ENCODE results near the gene SLC35F3.

Gene SLC35F3

DNA sequence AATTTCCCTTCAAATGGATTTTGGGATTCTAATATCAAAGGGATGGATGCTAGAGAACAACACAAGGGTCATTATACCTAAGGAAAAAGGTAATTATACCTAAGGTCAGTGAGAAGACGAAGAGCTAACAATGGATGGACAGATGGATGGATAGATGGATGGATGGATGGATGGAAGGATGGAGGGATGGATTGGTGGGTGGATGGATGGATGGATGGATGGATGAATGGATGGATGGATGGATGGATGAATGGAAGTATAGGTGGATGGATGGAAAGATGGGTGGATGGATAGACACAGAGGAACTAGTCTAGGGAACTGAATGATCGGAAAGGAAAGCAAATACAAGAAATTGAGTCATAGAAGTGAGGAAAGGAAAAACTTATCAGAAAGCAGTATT lies 34.0 kb downstream of the SLC35F3 start:
- Mint-ChIP-seq H3K27ac (no peak overlapping the region), H3K36me3 (no peaks in the 10 kb centered on the region), H3K4me1 (ENCODE audit: low read depth) (no peaks in the 10 kb centered on the region), H3K9me3 (ENCODE audit: low read depth) (no peaks in the 10 kb centered on the region), H3K4me3 (no peak overlapping the region), H3K27me3 (peaks cover 4% of the 10 kb centered on the region)

DNA sequence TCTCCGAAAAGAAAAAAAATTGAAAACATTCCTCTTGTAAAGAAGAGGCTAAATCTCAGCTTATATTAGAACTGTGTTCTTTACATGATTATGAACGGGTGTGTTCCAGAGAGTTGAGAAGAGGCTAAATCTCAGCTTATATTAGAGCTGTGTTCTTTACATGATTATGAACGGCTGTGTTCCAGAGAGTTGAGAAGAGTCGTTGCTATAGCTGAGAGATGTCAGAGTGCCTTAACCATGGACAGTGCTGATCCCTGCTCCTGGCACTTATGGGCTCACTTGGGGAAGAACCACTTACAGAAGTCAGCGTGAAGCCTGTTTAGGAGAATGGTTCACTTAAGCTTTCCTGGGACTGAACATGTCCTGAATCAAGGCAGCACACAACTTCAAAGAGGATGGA lies 35.0 kb downstream of the SLC35F3 start:
- Mint-ChIP-seq H3K9me3 (ENCODE audit: low read depth) (no peaks in the 10 kb centered on the region), H3K4me1 (ENCODE audit: low read depth) (no peaks in the 10 kb centered on the region), H3K27ac (no peak overlapping the region), H3K36me3 (no peaks in the 10 kb centered on the region), H3K4me3 (no peak overlapping the region), H3K27me3 (peaks cover 4% of the 10 kb centered on the region)

DNA sequence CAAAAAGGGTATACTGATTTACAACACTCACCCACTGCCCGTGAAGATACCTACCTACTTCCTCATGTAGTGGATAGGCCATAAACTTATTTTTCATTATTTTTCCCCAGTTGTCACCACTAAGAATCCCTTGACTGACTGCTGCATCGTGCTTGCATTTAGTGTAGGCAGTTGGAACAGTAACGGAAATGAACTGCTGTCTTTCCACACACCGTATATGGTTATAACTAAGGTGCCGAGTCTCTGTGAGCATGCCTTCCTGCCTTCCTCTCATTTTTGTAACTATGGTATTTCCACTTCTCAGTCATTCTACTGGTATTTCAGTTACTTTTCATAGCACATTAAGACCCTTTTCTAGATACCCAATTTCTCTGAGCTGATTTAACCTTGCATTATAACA lies 36.4 kb downstream of the SLC35F3 start:
- H3K27me3 Mint-ChIP-seq, result peaks cover 7% of the 10 kb centered on the region
- no peaks in the 10 kb centered on the region for H3K36me3 Mint-ChIP-seq
- no peak overlapping the region for H3K27ac Mint-ChIP-seq
- no peaks in the 10 kb centered on the region for H3K9me3 Mint-ChIP-seq (ENCODE audit: low read depth)
- H3K4me3 Mint-ChIP-seq, result no peak overlapping the region
- no peaks in the 10 kb centered on the region for H3K4me1 Mint-ChIP-seq (ENCODE audit: low read depth)

DNA sequence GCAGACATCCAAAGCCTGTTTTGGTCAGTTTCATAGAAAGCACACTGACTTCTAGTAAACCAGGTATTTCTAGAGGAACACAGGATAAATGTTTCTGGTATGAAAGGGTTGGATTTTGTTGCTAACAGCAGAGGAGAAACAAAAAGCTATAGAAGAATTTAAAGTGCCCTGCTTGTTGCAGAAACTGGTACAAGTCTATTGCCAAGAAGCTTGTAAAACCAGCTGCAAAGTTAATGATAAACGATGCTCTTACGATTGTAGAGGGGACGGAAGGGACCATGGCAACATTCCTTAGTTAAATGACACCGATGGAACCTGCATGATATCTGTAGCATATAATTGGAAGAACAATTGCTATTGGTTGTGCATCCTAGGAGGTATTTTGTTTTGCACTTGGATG lies 40.1 kb downstream of the SLC35F3 start:
- Mint-ChIP-seq H3K4me1 (ENCODE audit: low read depth) (no peaks in the 10 kb centered on the region), H3K27me3 (peaks cover 9% of the 10 kb centered on the region), H3K4me3 (no peak overlapping the region), H3K36me3 (no peaks in the 10 kb centered on the region), H3K9me3 (ENCODE audit: low read depth) (peaks cover 5% of the 10 kb centered on the region), H3K27ac (no peak overlapping the region)

DNA sequence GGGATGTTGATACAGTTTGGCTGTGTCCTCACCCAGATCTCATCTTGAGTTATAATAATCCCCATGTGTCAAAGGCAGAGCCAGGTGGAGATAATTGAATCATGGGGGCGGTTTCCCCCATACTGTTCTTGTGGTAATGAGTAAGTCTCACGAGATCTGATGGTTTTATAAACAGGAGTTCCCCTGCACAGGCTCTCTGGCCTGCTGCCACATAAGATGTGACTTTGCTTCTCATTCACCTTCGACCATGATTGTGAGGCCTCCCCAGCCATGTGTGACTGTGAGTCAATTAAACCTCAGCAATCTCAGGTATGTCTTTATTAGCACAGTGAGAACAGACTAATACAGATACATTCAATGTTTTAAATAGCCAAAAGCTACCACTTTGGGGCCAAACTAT lies 41.1 kb downstream of the SLC35F3 start:
- H3K27ac Mint-ChIP-seq, result no peak overlapping the region
- H3K36me3 Mint-ChIP-seq, result no peaks in the 10 kb centered on the region
- peaks cover 9% of the 10 kb centered on the region for H3K27me3 Mint-ChIP-seq
- H3K4me1 Mint-ChIP-seq (ENCODE audit: low read depth), result no peaks in the 10 kb centered on the region
- no peak overlapping the region for H3K4me3 Mint-ChIP-seq
- H3K9me3 Mint-ChIP-seq (ENCODE audit: low read depth), result peaks cover 5% of the 10 kb centered on the region

DNA sequence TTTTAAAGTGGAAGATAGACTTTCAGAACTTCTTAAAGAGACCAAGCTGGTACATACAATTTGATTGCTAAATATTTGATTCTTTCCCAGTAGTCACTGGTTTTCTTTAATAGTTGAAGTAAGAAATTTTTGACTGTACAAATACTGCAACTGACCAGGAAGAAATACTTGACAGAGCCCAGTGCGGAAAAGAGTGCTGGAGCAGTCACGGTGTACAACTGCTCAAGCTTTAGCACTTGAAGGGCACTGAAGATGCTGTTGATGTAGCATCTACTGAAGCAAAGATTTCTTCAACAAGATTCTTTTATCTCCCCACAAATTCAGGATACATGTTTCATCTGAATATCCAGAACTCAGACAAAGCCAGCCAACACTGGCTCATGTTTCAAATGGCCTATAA lies 41.5 kb downstream of the SLC35F3 start:
- H3K4me1 Mint-ChIP-seq (ENCODE audit: low read depth), result no peaks in the 10 kb centered on the region
- no peak overlapping the region for H3K27ac Mint-ChIP-seq
- peaks cover 5% of the 10 kb centered on the region for H3K9me3 Mint-ChIP-seq (ENCODE audit: low read depth)
- H3K36me3 Mint-ChIP-seq, result no peaks in the 10 kb centered on the region
- H3K4me3 Mint-ChIP-seq, result no peak overlapping the region
- peaks cover 10% of the 10 kb centered on the region for H3K27me3 Mint-ChIP-seq

- H3K36me3 Mint-ChIP-seq, result no peaks in the 10 kb centered on the region
- H3K9me3 Mint-ChIP-seq (ENCODE audit: low read depth), result peaks cover 9% of the 10 kb centered on the region
- H3K4me3 Mint-ChIP-seq, result no peak overlapping the region
- H3K27ac Mint-ChIP-seq, result no peak overlapping the region
- H3K27me3 Mint-ChIP-seq, result peaks cover 10% of the 10 kb centered on the region
- no peaks in the 10 kb centered on the region for H3K4me1 Mint-ChIP-seq (ENCODE audit: low read depth)
These were observed 42.2 kb downstream of the SLC35F3 start for GRCh38 chr1:233946724-233947123.

- Mint-ChIP-seq H3K4me3 (no peak overlapping the region), H3K36me3 (no peaks in the 10 kb centered on the region), H3K27me3 (peaks cover 7% of the 10 kb centered on the region), H3K4me1 (ENCODE audit: low read depth) (no peaks in the 10 kb centered on the region), H3K9me3 (ENCODE audit: low read depth) (peaks cover 14% of the 10 kb centered on the region), H3K27ac (no peak overlapping the region)
These were observed 47.3 kb downstream of the SLC35F3 start for GRCh38 chr1:233951804-233952203.

GRCh38 chr1:233957691-233958090 lies 53.2 kb downstream of the SLC35F3 start:
- no peak overlapping the region for H3K4me3 Mint-ChIP-seq
- H3K4me1 Mint-ChIP-seq (ENCODE audit: low read depth), result no peaks in the 10 kb centered on the region
- no peak overlapping the region for H3K27ac Mint-ChIP-seq
- no peaks in the 10 kb centered on the region for H3K36me3 Mint-ChIP-seq
- peaks cover 6% of the 10 kb centered on the region for H3K27me3 Mint-ChIP-seq
- H3K9me3 Mint-ChIP-seq (ENCODE audit: low read depth), result no peaks in the 10 kb centered on the region

DNA sequence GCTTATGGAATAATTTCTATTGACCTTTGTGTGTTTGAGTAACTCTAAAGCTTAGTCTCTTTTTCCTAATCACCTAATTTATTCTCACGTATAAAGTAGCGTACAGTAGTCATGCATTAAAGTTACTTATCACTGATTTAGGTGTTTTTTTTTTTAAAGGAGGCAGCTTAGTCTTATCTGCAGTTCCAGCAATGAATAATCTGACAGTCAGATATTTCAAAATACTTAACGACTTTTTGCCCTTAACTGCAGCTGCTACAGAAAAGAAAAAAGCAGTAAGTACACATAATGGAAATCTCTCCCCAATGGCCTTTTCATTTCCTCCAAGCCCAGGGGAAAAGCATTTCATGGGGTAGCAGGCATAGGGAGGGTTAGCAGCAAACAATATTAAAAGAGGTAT lies 54.6 kb downstream of the SLC35F3 start:
- Mint-ChIP-seq H3K4me3 (no peak overlapping the region), H3K9me3 (ENCODE audit: low read depth) (no peaks in the 10 kb centered on the region), H3K27me3 (peaks cover 6% of the 10 kb centered on the region)

DNA sequence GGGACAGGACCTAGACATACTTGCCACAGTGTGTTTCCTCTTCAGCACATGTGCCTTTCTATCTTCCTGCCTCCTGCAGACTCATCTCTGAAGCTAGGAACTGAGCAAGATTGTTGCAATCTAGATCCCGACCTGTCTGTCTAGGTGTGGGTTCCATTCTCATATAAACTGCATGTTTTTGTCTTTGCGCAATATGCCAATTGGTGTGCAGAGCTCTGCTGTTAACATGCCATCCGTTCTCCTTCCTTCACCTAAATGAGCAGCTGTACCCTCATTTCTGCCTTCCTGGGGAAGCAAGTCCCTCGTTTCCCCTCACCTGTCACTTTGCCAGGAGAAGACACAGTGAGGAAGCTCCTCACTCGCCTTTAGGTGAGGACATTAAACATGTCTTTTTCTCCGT lies 55.5 kb downstream of the SLC35F3 start:
- H3K9me3 Mint-ChIP-seq (ENCODE audit: low read depth), result no peaks in the 10 kb centered on the region
- H3K36me3 Mint-ChIP-seq, result no peaks in the 10 kb centered on the region
- H3K4me1 Mint-ChIP-seq (ENCODE audit: low read depth), result no peaks in the 10 kb centered on the region
- peaks cover 13% of the 10 kb centered on the region for H3K27me3 Mint-ChIP-seq
- no peak overlapping the region for H3K4me3 Mint-ChIP-seq
- no peak overlapping the region for H3K27ac Mint-ChIP-seq

More for the DNA sequence above, 54.6 kb downstream of the SLC35F3 start:
- Mint-ChIP-seq H3K27ac (no peak overlapping the region), H3K36me3 (no peaks in the 10 kb centered on the region), H3K4me1 (ENCODE audit: low read depth) (no peaks in the 10 kb centered on the region)

DNA sequence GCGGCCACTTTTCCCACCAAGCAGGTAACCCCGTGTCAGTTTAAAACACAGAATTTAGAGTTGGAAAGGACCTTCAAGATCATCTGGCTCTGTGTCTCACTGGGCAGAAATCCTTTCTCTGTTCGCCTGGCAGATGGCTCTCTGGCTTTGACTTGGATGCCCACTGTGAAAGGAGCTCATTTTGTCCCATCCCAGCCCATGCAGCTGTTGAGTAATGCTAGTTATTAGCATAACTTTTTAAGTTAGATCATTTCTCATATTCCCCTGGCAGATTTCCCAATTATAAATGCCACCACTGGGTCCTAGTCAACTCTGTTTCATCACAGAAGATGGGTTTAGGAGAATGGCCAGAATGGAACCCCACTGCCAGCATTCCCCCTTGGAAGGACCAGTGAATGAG lies 55.9 kb downstream of the SLC35F3 start:
- Mint-ChIP-seq H3K27me3 (peaks cover 13% of the 10 kb centered on the region), H3K4me3 (no peak overlapping the region), H3K27ac (no peak overlapping the region), H3K9me3 (ENCODE audit: low read depth) (no peaks in the 10 kb centered on the region), H3K36me3 (no peaks in the 10 kb centered on the region), H3K4me1 (ENCODE audit: low read depth) (no peaks in the 10 kb centered on the region)

- no peaks in the 10 kb centered on the region for H3K4me1 Mint-ChIP-seq (ENCODE audit: low read depth)
- H3K9me3 Mint-ChIP-seq (ENCODE audit: low read depth), result no peaks in the 10 kb centered on the region
- H3K4me3 Mint-ChIP-seq, result no peak overlapping the region
- H3K27ac Mint-ChIP-seq, result no peak overlapping the region
- H3K27me3 Mint-ChIP-seq, result peaks cover 13% of the 10 kb centered on the region
- no peaks in the 10 kb centered on the region for H3K36me3 Mint-ChIP-seq
These were observed 58.4 kb downstream of the SLC35F3 start for GRCh38 chr1:233962878-233963277.

DNA sequence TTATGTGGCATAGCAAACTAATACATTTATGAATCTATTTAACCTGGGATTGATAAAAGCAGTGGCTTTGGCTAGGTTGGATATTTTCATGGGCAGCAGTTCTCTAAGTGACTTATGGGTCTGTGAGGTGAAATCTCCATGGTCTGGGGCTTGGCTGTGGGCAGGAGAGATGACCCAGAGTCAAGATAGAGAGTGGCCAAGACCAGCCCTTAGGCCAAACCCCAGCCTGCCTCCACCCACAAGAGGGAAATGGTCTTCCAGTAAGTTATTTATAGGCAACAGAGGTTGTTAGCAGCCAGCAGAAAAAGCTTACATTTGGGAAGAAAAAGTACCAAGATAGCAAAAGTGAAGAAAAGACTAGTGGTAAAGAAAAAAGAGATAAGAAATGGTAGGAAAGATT lies 61.4 kb downstream of the SLC35F3 start:
- H3K4me3 Mint-ChIP-seq, result no peak overlapping the region
- no peaks in the 10 kb centered on the region for H3K9me3 Mint-ChIP-seq (ENCODE audit: low read depth)
- no peaks in the 10 kb centered on the region for H3K4me1 Mint-ChIP-seq (ENCODE audit: low read depth)
- peaks cover 13% of the 10 kb centered on the region for H3K27me3 Mint-ChIP-seq
- no peaks in the 10 kb centered on the region for H3K36me3 Mint-ChIP-seq
- no peak overlapping the region for H3K27ac Mint-ChIP-seq

DNA sequence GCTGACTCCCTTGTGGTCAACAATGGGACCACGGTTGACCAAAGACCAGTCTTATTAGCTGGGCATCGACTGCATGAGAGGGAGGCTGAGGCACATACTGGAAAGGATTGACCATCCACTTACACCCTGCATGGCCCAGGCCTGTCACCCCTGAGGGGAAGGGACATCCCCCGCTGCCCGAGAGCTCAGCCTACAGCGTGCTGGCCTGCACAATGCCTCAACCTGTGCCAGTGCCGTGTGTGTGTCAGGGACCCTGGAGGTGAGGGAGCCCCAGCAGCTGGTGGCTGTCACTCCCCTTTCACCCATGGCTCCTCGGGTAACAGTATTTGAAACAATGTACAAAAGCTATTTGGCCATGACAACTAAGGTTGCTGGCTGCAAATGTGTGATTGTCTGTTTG lies 67.3 kb downstream of the SLC35F3 start:
- no peaks in the 10 kb centered on the region for H3K9me3 Mint-ChIP-seq (ENCODE audit: low read depth)
- no peaks in the 10 kb centered on the region for H3K4me1 Mint-ChIP-seq (ENCODE audit: low read depth)
- no peak overlapping the region for H3K4me3 Mint-ChIP-seq
- H3K27ac Mint-ChIP-seq, result no peak overlapping the region
- H3K36me3 Mint-ChIP-seq, result no peaks in the 10 kb centered on the region
- H3K27me3 Mint-ChIP-seq, result peaks cover 2% of the 10 kb centered on the region

DNA sequence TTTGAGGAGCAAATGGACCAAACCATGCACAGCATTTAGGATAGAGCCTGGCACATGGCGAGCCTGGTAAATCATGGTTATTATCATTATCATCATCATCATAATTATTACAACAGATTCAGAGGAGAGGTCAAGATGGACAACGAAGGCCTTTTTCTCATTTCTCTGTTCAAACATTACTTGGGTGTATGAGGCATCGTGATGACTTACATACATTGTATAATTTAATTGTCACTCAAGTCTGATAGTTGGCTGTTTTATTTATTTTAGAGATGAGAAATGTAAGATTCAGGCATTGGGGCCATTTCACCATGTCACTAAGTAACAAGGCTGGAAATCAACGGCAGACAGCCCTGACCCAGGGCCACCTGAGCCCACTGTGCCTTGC lies 68.1 kb downstream of the SLC35F3 start:
- Mint-ChIP-seq H3K36me3 (no peaks in the 10 kb centered on the region), H3K27ac (no peak overlapping the region), H3K4me1 (ENCODE audit: low read depth) (no peaks in the 10 kb centered on the region), H3K4me3 (no peak overlapping the region), H3K9me3 (ENCODE audit: low read depth) (no peaks in the 10 kb centered on the region), H3K27me3 (peaks cover 2% of the 10 kb centered on the region)

Measured in activated naive CD8-positive, alpha-beta T cell (primary cell).